DND-41 (cell line): ENCODE results near the gene CA11.

Experiments used
- ATAC-seq: fragments of 200-7000 bp; cut with Tn5 transposase; 3 replicates; pipeline ENCODE4 v1.9.1; 2021; ENCODE audit warnings: low read depth; ENCODE audit not compliant: insufficient read depth
- DNase-seq: peaks from one replicate; pipeline ENCODE4 v3.0.0-alpha.2; 2020
- H2AFZ ChIP-seq: 2 replicates; pipeline ENCODE4 v1.6.0; 2012; ENCODE audit warnings: low read depth, low read length
- H3K27ac ChIP-seq: 2 replicates; pipeline ENCODE4 v1.5.1; 2012; ENCODE audit warnings: low read length, inconsistent platforms
- H3K27me3 ChIP-seq: fragments of 200-600 bp; sonication (generic); 2 replicates; pipeline ENCODE4 v1.6.0; 2012; ENCODE audit warnings: low read length, mild to moderate bottlenecking, inconsistent platforms; ENCODE audit not compliant: insufficient read depth, poor library complexity
- H3K36me3 ChIP-seq: 2 replicates; pipeline ENCODE4 v1.5.1; 2012; ENCODE audit warnings: low read length, inconsistent platforms; ENCODE audit not compliant: insufficient read depth
- H3K4me1 ChIP-seq: 2 replicates; pipeline ENCODE4 v1.5.1; 2012; ENCODE audit warnings: mild to moderate bottlenecking, low read length; ENCODE audit not compliant: insufficient read depth
- H3K4me2 ChIP-seq: 2 replicates; pipeline ENCODE4 v1.6.0; 2012; ENCODE audit warnings: mild to moderate bottlenecking, moderate library complexity, low read length, inconsistent platforms; ENCODE audit not compliant: insufficient read depth
- H3K4me3 ChIP-seq, 2 experiments: fragments of 200-600 bp in 1 of 2; shearing (Covaris generic) in 1 of 2; 2 replicates each; pipeline ENCODE4 v1.5.1; 2012 to 2016; ENCODE audit warnings: inconsistent platforms in 2 of 2, low read length in 2 of 2, mild to moderate bottlenecking in 2 of 2, low read depth in 1 of 2, moderate library complexity in 1 of 2
- H3K79me2 ChIP-seq: 2 replicates; pipeline ENCODE4 v1.6.0; 2012; ENCODE audit warnings: low read length, inconsistent platforms; ENCODE audit not compliant: insufficient read depth
- H3K9ac ChIP-seq: 2 replicates; pipeline ENCODE4 v1.6.0; 2012; ENCODE audit warnings: low read depth, mild to moderate bottlenecking, inconsistent platforms, low read length, moderate library complexity
- H3K9me3 ChIP-seq: 2 replicates; pipeline ENCODE4 v1.5.1; 2012; ENCODE audit warnings: low read length, moderate library complexity, mild to moderate bottlenecking, inconsistent platforms; ENCODE audit not compliant: insufficient read depth, severe bottlenecking
- H4K20me1 ChIP-seq: 2 replicates; pipeline ENCODE4 v1.6.0; 2012; ENCODE audit warnings: low read length; ENCODE audit not compliant: insufficient read depth
- CTCF ChIP-seq: IDR thresholded peaks from 2 replicates; pipeline ENCODE4 v1.5.1; 2012; ENCODE audit warnings: borderline replicate concordance, low read length, moderate library complexity, mild to moderate bottlenecking; ENCODE audit not compliant: poor library complexity, severe bottlenecking; ENCODE audit errors: extremely low read depth
- EZH2 ChIP-seq: IDR thresholded peaks from 3 replicates; pipeline ENCODE4 v1.6.1; 2012; ENCODE audit warnings: borderline replicate concordance, low read depth, mild to moderate bottlenecking, moderate library complexity, low read length, inconsistent platforms; ENCODE audit not compliant: severe bottlenecking

CA11 gene

GRCh38 chr19:48639483-48640375, 6.3 kb downstream of the CA11 start:
- DNase-seq = no peak
- Histone ChIP-seq H4K20me1 (peaks cover 7% of the 10 kb centered on the region; the same call in 1 of the 2 replicates), H3K4me3 (no peak overlapping the region), H3K27me3 (no peaks in the 10 kb centered on the region), H3K9me3 (no peaks in the 10 kb centered on the region), H3K9ac (no peak overlapping the region), H2AFZ (no peak overlapping the region), H3K4me2 (no peak overlapping the region), H3K27ac (no peak overlapping the region), H3K4me1 (peaks cover 32% of the 10 kb centered on the region), H3K79me2 (peaks cover 16% of the 10 kb centered on the region), H3K36me3 (no peaks in the 10 kb centered on the region; the same call in 1 of the 2 replicates)
- TF ChIP-seq CTCF (no peak), EZH2 (no peak)
- no peak for ATAC-seq

DNA sequence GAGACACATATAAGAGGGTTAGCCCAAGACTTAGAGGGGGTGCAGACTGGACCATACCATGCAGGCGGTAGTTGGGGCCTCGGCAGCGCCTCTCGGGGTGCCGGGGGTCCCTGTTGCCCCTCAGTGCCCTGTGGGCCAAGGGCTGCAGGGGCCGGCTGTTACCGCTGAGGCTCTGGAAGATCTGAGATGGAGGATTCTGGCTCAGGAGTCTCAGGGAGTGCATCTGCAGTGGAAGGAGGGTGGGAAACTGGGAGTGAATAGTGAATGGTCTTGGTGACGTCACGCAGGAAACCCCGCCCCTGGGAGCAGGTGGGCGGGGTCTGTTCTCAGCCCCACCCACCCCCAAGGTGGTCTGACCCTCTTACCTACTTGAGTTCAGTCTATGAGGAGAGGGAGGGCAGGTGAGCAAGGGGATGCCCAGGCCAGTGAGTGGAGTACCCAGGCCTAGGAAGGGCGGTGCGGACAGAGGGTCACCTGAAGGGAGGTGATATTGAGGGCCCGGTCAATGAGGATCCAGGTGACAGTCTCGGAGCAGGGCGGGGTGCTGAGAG, 7.1 kb downstream of the CA11 start:
- Histone ChIP-seq H3K4me3 (peak overlapping the region in 1 of 2 experiments; percentile 59; a peak in 2 of 4 replicates), H4K20me1 (peaks cover 7% of the 10 kb centered on the region; the same call in 1 of the 2 replicates), H3K4me1 (peaks cover 40% of the 10 kb centered on the region), H3K36me3 (no peaks in the 10 kb centered on the region; the same call in 1 of the 2 replicates), H3K27me3 (no peaks in the 10 kb centered on the region), H3K4me2 (peak overlapping the region; percentile 85), H3K79me2 (peaks cover 18% of the 10 kb centered on the region), H3K9ac (peak overlapping the region; percentile 76), H3K27ac (peak overlapping the region; percentile 97), H3K9me3 (no peaks in the 10 kb centered on the region), H2AFZ (peak overlapping the region; percentile 82)
- TF ChIP-seq CTCF (no peak), EZH2 (no peak)
- ATAC-seq = no peak
- peak; percentile 39 for DNase-seq

GRCh38 chr19:48637948-48638830, 7.8 kb downstream of the CA11 start:
- Histone ChIP-seq H3K9me3 (no peaks in the 10 kb centered on the region), H2AFZ (peak overlapping the region; percentile 82), H4K20me1 (peaks cover 7% of the 10 kb centered on the region; the same call in 1 of the 2 replicates), H3K4me2 (peak overlapping the region; percentile 85), H3K27ac (peak overlapping the region; percentile 97), H3K36me3 (peaks cover 2% of the 10 kb centered on the region; the same call in 1 of the 2 replicates), H3K4me1 (peaks cover 47% of the 10 kb centered on the region), H3K4me3 (peak overlapping the region; percentile 23 to 59; a peak in 3 of 4 replicates), H3K79me2 (peaks cover 18% of the 10 kb centered on the region), H3K9ac (peak overlapping the region; percentile 76), H3K27me3 (no peaks in the 10 kb centered on the region)
- peak; percentile 42 for ATAC-seq
- DNase-seq = peak; percentile 92
- TF ChIP-seq EZH2 (no peak), CTCF (peak; percentile 54)
